ENCODE data around the gene JAZF1. TPM values are rescaled to one million over a fixed set of nuclear protein-coding genes. Genes with fewer than 3 reads are reported as not detected.
"Not testable (repeated sequence)": the region's sequence is repeated elsewhere in the genome, so short reads cannot be mapped to it uniquely, and the experiment has no call there.

JAZF1 gene
- total RNA-seq, 4 donors from 2014 or later, result 1.6 to 8.6 (median 5.3) TPM

GRCh38 chr7:28017372-28017771 is 163.2 kb downstream of the JAZF1 start:
- DNase-seq, result no peak
- ATAC-seq, result no peak
- peaks cover 22 to 41% of the 10 kb centered on the region in 2 donors for H3K4me1 ChIP-seq
- H3K27ac ChIP-seq, result peak overlapping the region in 1 of 4 donors; percentile 75
- H3K36me3 ChIP-seq, result no peaks in the 10 kb centered on the region
- no peaks in the 10 kb centered on the region for H3K27me3 ChIP-seq
- no peak overlapping the region for H3K4me3 ChIP-seq
- TF ChIP-seq CTCF (IDR thresholded peaks at IDR 0.05 in 4 of 5, conservative IDR thresholded peaks at IDR 0.05 in 1 of 5), result no peak
- TF ChIP-seq POLR2A (IDR thresholded peaks at IDR 0.05), result no peak
- no peaks in the 10 kb centered on the region for H3K9me3 ChIP-seq
- intact Hi-C loops (cut with DNase I; ENCODE audit: low total_unique reads) (loop anchor here (5.0 kb wide), 1 partner anchor 275 kb away; the partner anchor contains the start of gene TAX1BP1), in situ Hi-C loops (cut with MboI; ENCODE audit: low sequenced_read_pairs in 4 of 4) (loop anchor here in 2 of 4 donors (10.0 to 25.0 kb wide), 4 partner anchors 93 to 823 kb away; partner anchors contain the start of gene HOXA13 (in 1 of the 2))

GRCh38 chr7:28016297-28016696 is 164.3 kb downstream of the JAZF1 start:
- intact Hi-C loops (cut with DNase I; ENCODE audit: low total_unique reads), result loop anchor here (5.0 kb wide), 1 partner anchor 274 kb away; the partner anchor contains the start of gene TAX1BP1

GRCh38 chr7:28015169-28015568 is 165.4 kb downstream of the JAZF1 start:
- no peak for ATAC-seq
- no peaks in the 10 kb centered on the region for H3K27me3 ChIP-seq
- no peaks in the 10 kb centered on the region for H3K9me3 ChIP-seq
- no peaks in the 10 kb centered on the region for H3K36me3 ChIP-seq
- H3K27ac ChIP-seq, result no peak overlapping the region
- intact Hi-C loops (cut with DNase I; ENCODE audit: low total_unique reads) (loop anchor here (5.0 kb wide), 1 partner anchor 273 kb away; the partner anchor contains the start of gene TAX1BP1), in situ Hi-C loops (cut with MboI; ENCODE audit: low sequenced_read_pairs in 4 of 4) (loop anchor here in 2 of 4 donors (10.0 to 25.0 kb wide), 4 partner anchors 90 to 820 kb away; partner anchors contain the start of gene HOXA13 (in 1 of the 2))
- no peak for DNase-seq
- no peak overlapping the region for H3K4me3 ChIP-seq
- TF ChIP-seq POLR2A (IDR thresholded peaks at IDR 0.05) (no peak), CTCF (IDR thresholded peaks at IDR 0.05 in 4 of 5, conservative IDR thresholded peaks at IDR 0.05 in 1 of 5) (no peak)
- H3K4me1 ChIP-seq, result peaks cover 30 to 44% of the 10 kb centered on the region in 2 donors

More at GRCh38 chr7:28016297-28016696, 164.3 kb downstream of the JAZF1 start:
- Histone ChIP-seq H3K27me3 (no peaks in the 10 kb centered on the region), H3K36me3 (no peaks in the 10 kb centered on the region), H3K4me1 (peaks cover 30 to 49% of the 10 kb centered on the region in 2 donors), H3K9me3 (no peaks in the 10 kb centered on the region), H3K4me3 (no peak overlapping the region), H3K27ac (no peak overlapping the region)
- no peak for DNase-seq
- no peak for ATAC-seq
- no peak for TF ChIP-seq CTCF (IDR thresholded peaks at IDR 0.05 in 4 of 5, conservative IDR thresholded peaks at IDR 0.05 in 1 of 5)
- no peak for TF ChIP-seq POLR2A (IDR thresholded peaks at IDR 0.05)
- in situ Hi-C loops (cut with MboI; ENCODE audit: low sequenced_read_pairs in 4 of 4), result loop anchor here in 2 of 4 donors (10.0 to 25.0 kb wide), 4 partner anchors 91 to 821 kb away; partner anchors contain the start of gene HOXA13 (in 1 of the 2)

- intact Hi-C loops (cut with DNase I; ENCODE audit: low total_unique reads), result not testable (repeated sequence)
These were observed 166.3 kb downstream of the JAZF1 start for GRCh38 chr7:28014340-28014739.

GRCh38 chr7:28013441-28013840 is 167.2 kb downstream of the JAZF1 start:
- intact Hi-C loops (cut with DNase I; ENCODE audit: low total_unique reads), result no loop called here
- ATAC-seq, result no peak
- Histone ChIP-seq H3K27ac (no peak overlapping the region), H3K36me3 (no peaks in the 10 kb centered on the region), H3K4me1 (peaks cover 13 to 29% of the 10 kb centered on the region in 2 donors), H3K9me3 (no peaks in the 10 kb centered on the region), H3K4me3 (no peak overlapping the region), H3K27me3 (no peaks in the 10 kb centered on the region)
- in situ Hi-C loops (cut with MboI; ENCODE audit: low sequenced_read_pairs in 4 of 4), result loop anchor here in 3 of 4 donors (5.0 to 25.0 kb wide), 5 partner anchors 89 to 819 kb away; partner anchors contain the start of gene HOXA13 (in 1 of the 3)
- no peak for TF ChIP-seq POLR2A (IDR thresholded peaks at IDR 0.05)
- no peak for TF ChIP-seq CTCF (IDR thresholded peaks at IDR 0.05 in 4 of 5, conservative IDR thresholded peaks at IDR 0.05 in 1 of 5)
- no peak for DNase-seq

More at GRCh38 chr7:28014340-28014739, 166.3 kb downstream of the JAZF1 start:
- in situ Hi-C loops (cut with MboI; ENCODE audit: low sequenced_read_pairs in 4 of 4), result loop anchor here in 3 of 4 donors (5.0 to 25.0 kb wide), 5 partner anchors 90 to 820 kb away; partner anchors contain the start of gene HOXA13 (in 1 of the 3)
- DNase-seq, H3K27ac ChIP-seq, H3K4me3 ChIP-seq, H3K27me3 ChIP-seq, H3K36me3 ChIP-seq, H3K9me3 ChIP-seq, ATAC-seq: not testable (repeated sequence)
- peaks cover 22 to 35% of the 10 kb centered on the region in 2 donors for H3K4me1 ChIP-seq
